SK-N-SH (cell line): ENCODE data around the gene PRKACG. TPM values are rescaled to one million over a fixed set of nuclear protein-coding genes. Genes with fewer than 3 reads are reported as not detected.

Source experiments
- CTCF ChIA-PET: fragments of 300-600, 350-600 bp; formaldehyde crosslinking; extraction: SDS; loops from one replicate; lab custom pipeline; 2021; lab: Yijun Ruan, JAX
- POLR2A ChIA-PET: fragments of 350-600 bp; sonication (Branson Sonifier 250); formaldehyde crosslinking; extraction: SDS; loops from one replicate; lab custom pipeline; 2020; ENCODE audit warnings: antibody characterized with exemption, inconsistent platforms; lab: Yijun Ruan, JAX
- DNase-seq: peaks from one replicate; pipeline ENCODE4 v3.0.0; 2012
- H2AFZ ChIP-seq: fragments of 200-600 bp; sonication (generic); 2 replicates; pipeline ENCODE4 v1.8.1; 2016; ENCODE audit warnings: antibody characterized with exemption, mild to moderate bottlenecking, low read depth
- H3F3A ChIP-seq: fragments of 200-600 bp; sonication (generic); replicated peaks from 2 replicates; pipeline ENCODE3; 2016; ENCODE audit warnings: antibody characterized with exemption, mild to moderate bottlenecking; ENCODE audit not compliant: insufficient read depth
- H3K27ac ChIP-seq, 2 experiments: fragments of 200-500 bp in 1 of 2; fragments of 200-600 bp in 1 of 2; sonication (Bioruptor generic) in 1 of 2; sonication (generic), shearing (Covaris generic) in 1 of 2; 2 replicates each; pipeline versions ENCODE4 v1.5.1 to v1.6.1; 2014 to 2016; ENCODE audit warnings: low read depth in 2 of 2, inconsistent platforms in 1 of 2, low read length in 1 of 2, mild to moderate bottlenecking in 1 of 2, mixed read lengths in 1 of 2
- H3K27me3 ChIP-seq: fragments of 200-600 bp; sonication (generic), shearing (Covaris generic); 2 replicates; pipeline ENCODE4 v1.6.1; 2016; ENCODE audit warnings: mixed run types; ENCODE audit not compliant: insufficient read depth
- H3K36me3 ChIP-seq, 2 experiments: fragments of 200-500 bp in 1 of 2; fragments of 200-600 bp in 1 of 2; sonication (Bioruptor generic) in 1 of 2; sonication (generic) in 1 of 2; replicated peaks in 1 of 2; 2 replicates each; pipeline versions ENCODE3 to v1.5.1; 2014 to 2016; ENCODE audit warnings: low read length in 1 of 2, mild to moderate bottlenecking in 1 of 2; ENCODE audit not compliant: insufficient read depth in 2 of 2, control insufficient read depth in 1 of 2
- H3K4me1 ChIP-seq, 2 experiments: fragments of 200-500 bp in 1 of 2; fragments of 200-600 bp in 1 of 2; sonication (Bioruptor generic) in 1 of 2; sonication (generic), shearing (Covaris generic) in 1 of 2; 2 replicates each; pipeline versions ENCODE4 v1.5.1 to v1.6.1; 2014 to 2016; ENCODE audit warnings: low read depth in 1 of 2, low read length in 1 of 2, mixed run types in 1 of 2; ENCODE audit not compliant: insufficient read depth in 2 of 2, control insufficient read depth in 1 of 2
- H3K4me2 ChIP-seq: fragments of 200-600 bp; sonication (generic), shearing (Covaris generic); 2 replicates; pipeline ENCODE4 v1.6.1; 2017; ENCODE audit warnings: mixed run types
- H3K4me3 ChIP-seq, 2 experiments: fragments of 200-500 bp in 1 of 2; fragments of 200-600 bp in 1 of 2; sonication (Bioruptor generic) in 1 of 2; sonication (generic), shearing (Covaris generic) in 1 of 2; 2 replicates each; pipeline versions ENCODE4 v1.5.1 to v1.8.1; 2014 to 2016; ENCODE audit warnings: low read depth in 2 of 2, inconsistent platforms in 1 of 2, low read length in 1 of 2, mild to moderate bottlenecking in 1 of 2, mixed read lengths in 1 of 2, moderate library complexity in 1 of 2
- H3K79me2 ChIP-seq: fragments of 200-600 bp; sonication (generic); 2 replicates; pipeline ENCODE4 v1.8.1; 2017; ENCODE audit warnings: mild to moderate bottlenecking; ENCODE audit not compliant: insufficient read depth
- H3K9ac ChIP-seq: fragments of 200-600 bp; sonication (generic); 2 replicates; pipeline ENCODE4 v1.6.1; 2017; ENCODE audit warnings: mixed run types
- H3K9me2 ChIP-seq: fragments of 200-600 bp; sonication (generic); 2 replicates; pipeline ENCODE4 v1.6.1; 2017; ENCODE audit warnings: mixed run types
- H3K9me3 ChIP-seq: fragments of 200-600 bp; sonication (generic); 2 replicates; pipeline ENCODE4 v1.6.1; 2017; ENCODE audit warnings: mixed run types, mild to moderate bottlenecking, moderate library complexity
- H4K20me1 ChIP-seq: fragments of 200-600 bp; sonication (generic); 2 replicates; pipeline ENCODE4 v1.6.1; 2017; ENCODE audit warnings: mild to moderate bottlenecking, mixed run types; ENCODE audit not compliant: insufficient read depth
- FOSL2 ChIP-seq: IDR thresholded peaks from 2 replicates; pipeline ENCODE4 v1.4.0; 2012; ENCODE audit warnings: low read depth, mild to moderate bottlenecking, moderate library complexity, borderline replicate concordance
- FOXM1 ChIP-seq: IDR thresholded peaks from 2 replicates; pipeline ENCODE4 v1.4.0; 2012; ENCODE audit warnings: low read depth, mild to moderate bottlenecking
- GABPA ChIP-seq: IDR thresholded peaks from 2 replicates; pipeline ENCODE4 v1.4.0; 2012; ENCODE audit warnings: low read depth, mild to moderate bottlenecking
- JUND ChIP-seq: IDR thresholded peaks from 2 replicates; pipeline ENCODE4 v1.4.0; 2012
- MEF2A ChIP-seq: IDR thresholded peaks from 2 replicates; pipeline ENCODE4 v1.4.0; 2012; ENCODE audit warnings: low read depth, borderline replicate concordance
- NFIC ChIP-seq: IDR thresholded peaks from 2 replicates; pipeline ENCODE4 v1.4.0; 2012; ENCODE audit warnings: borderline replicate concordance
- RAD21 ChIP-seq: IDR thresholded peaks from 2 replicates; pipeline ENCODE4 v1.6.1; 2012; ENCODE audit warnings: mild to moderate bottlenecking, low read length
- RFX5 ChIP-seq: IDR thresholded peaks from 2 replicates; pipeline ENCODE4 v1.6.1; 2012; ENCODE audit warnings: mild to moderate bottlenecking, improper control_type of control experiment, low read length
- SIN3A ChIP-seq: IDR thresholded peaks from 2 replicates; pipeline ENCODE4 v1.6.1; 2012; ENCODE audit warnings: low read depth, mild to moderate bottlenecking, low read length, moderate library complexity, borderline replicate concordance
- TCF12 ChIP-seq: IDR thresholded peaks from 2 replicates; pipeline ENCODE4 v1.4.0; 2012
- USF2 ChIP-seq: fragments of 150-350 bp; IDR thresholded peaks from 2 replicates; pipeline ENCODE4 v1.6.1; 2017; ENCODE audit warnings: antibody characterized with exemption, low read length, low read depth, borderline replicate concordance
- YY1 ChIP-seq: IDR thresholded peaks from 2 replicates; pipeline ENCODE4 v1.4.0; 2012; ENCODE audit warnings: low read depth, mild to moderate bottlenecking
- WGBS: methylation state at CpG from one replicate; pipeline ENCODE4 v1.1.6; 2017; ENCODE audit warnings: low lambda C conversion rate; 5-methylcytosine and 5-hydroxymethylcytosine counted together
- polyA plus RNA-seq, 3 experiments: library from polyadenylated mRNA; depleted of rRNA; stranded (reverse); fragments of >200 nt; gene quantifications; 2 replicates each; pipeline ENCODE4 v1.2.3, GENCODE V29; 2012
- TF ChIP-seq, protein P1 (sequence below): IDR thresholded peaks from 2 replicates; pipeline ENCODE4 v1.4.0; 2012; ENCODE audit warnings: low read depth, borderline replicate concordance
- TF ChIP-seq, protein P2 (sequence below): IDR thresholded peaks from 2 replicates; pipeline ENCODE4 v1.6.1; 2012; ENCODE audit warnings: mild to moderate bottlenecking, low read depth, low read length, moderate library complexity
- TF ChIP-seq, protein P3 (sequence below): IDR thresholded peaks from 2 replicates; pipeline ENCODE4 v1.4.0; 2012; ENCODE audit warnings: low read depth
- TF ChIP-seq, protein P4 (sequence below): fragments of 150-350 bp; IDR thresholded peaks from 2 replicates; pipeline ENCODE4 v1.6.1; 2016; ENCODE audit warnings: mild to moderate bottlenecking, low read depth, low read length

Gene PRKACG
- polyA plus RNA-seq, 1 of the 3 experiments (the other 2 are of a cell fraction): not detected

DNA sequence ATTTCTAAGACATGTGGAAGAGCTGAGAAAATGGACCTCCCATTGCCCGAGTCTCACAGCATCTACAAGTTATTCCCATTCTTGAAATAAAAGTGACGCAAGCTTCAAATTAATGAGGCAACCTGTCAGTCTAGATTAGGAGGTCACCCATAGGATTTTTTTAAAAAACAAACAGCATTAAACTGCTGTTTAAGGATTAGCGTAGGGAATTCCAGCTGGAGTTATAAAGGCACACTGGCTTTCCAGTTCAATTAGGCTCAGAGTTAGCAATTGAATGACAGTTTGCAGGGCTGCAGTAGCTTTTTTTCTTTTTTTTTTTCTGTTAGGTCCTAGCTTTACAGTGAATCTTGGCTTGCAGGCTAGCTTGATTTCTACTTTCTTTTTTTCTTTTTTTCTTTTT is 16.2 kb downstream of the PRKACG start:
- Histone ChIP-seq H3K4me1 (no peaks in the 10 kb centered on the region), H3K27ac (no peak overlapping the region), H2AFZ (no peak overlapping the region), H3K9ac (no peak overlapping the region), H3K4me3 (no peak overlapping the region), H3K79me2 (no peaks in the 10 kb centered on the region), H3K9me3 (no peaks in the 10 kb centered on the region), H3K36me3 (no peaks in the 10 kb centered on the region), H4K20me1 (no peaks in the 10 kb centered on the region), H3F3A (no peaks in the 10 kb centered on the region), H3K9me2 (no peaks in the 10 kb centered on the region), H3K4me2 (no peak overlapping the region), H3K27me3 (peaks cover 46% of the 10 kb centered on the region; the same call in 1 of the 2 replicates)
- ChIA-PET POLR2A (no interaction called here), CTCF (interaction anchor here (1.2 to 1.3 kb wide), 3 partner anchors 13 to 414 kb away, joined by 3 to 4 read pairs (median 3); no protein-coding TSS in a partner anchor)
- no peak for TF ChIP-seq MEF2A
- TF ChIP-seq JUND: no peak
- no peak for TF ChIP-seq SIN3A
- TF ChIP-seq, protein P1, sequence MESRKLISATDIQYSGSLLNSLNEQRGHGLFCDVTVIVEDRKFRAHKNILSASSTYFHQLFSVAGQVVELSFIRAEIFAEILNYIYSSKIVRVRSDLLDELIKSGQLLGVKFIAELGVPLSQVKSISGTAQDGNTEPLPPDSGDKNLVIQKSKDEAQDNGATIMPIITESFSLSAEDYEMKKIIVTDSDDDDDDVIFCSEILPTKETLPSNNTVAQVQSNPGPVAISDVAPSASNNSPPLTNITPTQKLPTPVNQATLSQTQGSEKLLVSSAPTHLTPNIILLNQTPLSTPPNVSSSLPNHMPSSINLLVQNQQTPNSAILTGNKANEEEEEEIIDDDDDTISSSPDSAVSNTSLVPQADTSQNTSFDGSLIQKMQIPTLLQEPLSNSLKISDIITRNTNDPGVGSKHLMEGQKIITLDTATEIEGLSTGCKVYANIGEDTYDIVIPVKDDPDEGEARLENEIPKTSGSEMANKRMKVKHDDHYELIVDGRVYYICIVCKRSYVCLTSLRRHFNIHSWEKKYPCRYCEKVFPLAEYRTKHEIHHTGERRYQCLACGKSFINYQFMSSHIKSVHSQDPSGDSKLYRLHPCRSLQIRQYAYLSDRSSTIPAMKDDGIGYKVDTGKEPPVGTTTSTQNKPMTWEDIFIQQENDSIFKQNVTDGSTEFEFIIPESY: no peak
- TF ChIP-seq USF2: no peak
- no peak for TF ChIP-seq RFX5
- TF ChIP-seq RAD21: no peak
- TF ChIP-seq, protein P2, sequence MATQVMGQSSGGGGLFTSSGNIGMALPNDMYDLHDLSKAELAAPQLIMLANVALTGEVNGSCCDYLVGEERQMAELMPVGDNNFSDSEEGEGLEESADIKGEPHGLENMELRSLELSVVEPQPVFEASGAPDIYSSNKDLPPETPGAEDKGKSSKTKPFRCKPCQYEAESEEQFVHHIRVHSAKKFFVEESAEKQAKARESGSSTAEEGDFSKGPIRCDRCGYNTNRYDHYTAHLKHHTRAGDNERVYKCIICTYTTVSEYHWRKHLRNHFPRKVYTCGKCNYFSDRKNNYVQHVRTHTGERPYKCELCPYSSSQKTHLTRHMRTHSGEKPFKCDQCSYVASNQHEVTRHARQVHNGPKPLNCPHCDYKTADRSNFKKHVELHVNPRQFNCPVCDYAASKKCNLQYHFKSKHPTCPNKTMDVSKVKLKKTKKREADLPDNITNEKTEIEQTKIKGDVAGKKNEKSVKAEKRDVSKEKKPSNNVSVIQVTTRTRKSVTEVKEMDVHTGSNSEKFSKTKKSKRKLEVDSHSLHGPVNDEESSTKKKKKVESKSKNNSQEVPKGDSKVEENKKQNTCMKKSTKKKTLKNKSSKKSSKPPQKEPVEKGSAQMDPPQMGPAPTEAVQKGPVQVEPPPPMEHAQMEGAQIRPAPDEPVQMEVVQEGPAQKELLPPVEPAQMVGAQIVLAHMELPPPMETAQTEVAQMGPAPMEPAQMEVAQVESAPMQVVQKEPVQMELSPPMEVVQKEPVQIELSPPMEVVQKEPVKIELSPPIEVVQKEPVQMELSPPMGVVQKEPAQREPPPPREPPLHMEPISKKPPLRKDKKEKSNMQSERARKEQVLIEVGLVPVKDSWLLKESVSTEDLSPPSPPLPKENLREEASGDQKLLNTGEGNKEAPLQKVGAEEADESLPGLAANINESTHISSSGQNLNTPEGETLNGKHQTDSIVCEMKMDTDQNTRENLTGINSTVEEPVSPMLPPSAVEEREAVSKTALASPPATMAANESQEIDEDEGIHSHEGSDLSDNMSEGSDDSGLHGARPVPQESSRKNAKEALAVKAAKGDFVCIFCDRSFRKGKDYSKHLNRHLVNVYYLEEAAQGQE: no peak
- TF ChIP-seq NFIC: no peak
- TF ChIP-seq YY1: no peak
- TF ChIP-seq FOXM1: no peak
- no peak for TF ChIP-seq TCF12
- TF ChIP-seq FOSL2: no peak
- TF ChIP-seq, protein P3, sequence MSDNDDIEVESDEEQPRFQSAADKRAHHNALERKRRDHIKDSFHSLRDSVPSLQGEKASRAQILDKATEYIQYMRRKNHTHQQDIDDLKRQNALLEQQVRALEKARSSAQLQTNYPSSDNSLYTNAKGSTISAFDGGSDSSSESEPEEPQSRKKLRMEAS: no peak
- TF ChIP-seq, protein P4, sequence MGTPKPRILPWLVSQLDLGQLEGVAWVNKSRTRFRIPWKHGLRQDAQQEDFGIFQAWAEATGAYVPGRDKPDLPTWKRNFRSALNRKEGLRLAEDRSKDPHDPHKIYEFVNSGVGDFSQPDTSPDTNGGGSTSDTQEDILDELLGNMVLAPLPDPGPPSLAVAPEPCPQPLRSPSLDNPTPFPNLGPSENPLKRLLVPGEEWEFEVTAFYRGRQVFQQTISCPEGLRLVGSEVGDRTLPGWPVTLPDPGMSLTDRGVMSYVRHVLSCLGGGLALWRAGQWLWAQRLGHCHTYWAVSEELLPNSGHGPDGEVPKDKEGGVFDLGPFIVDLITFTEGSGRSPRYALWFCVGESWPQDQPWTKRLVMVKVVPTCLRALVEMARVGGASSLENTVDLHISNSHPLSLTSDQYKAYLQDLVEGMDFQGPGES: no peak
- no peak for TF ChIP-seq GABPA
- no peak for DNase-seq
- WGBS: 15% methylated on average over 3 of the region's 3 CpGs
